ENCODE data around the gene ZNF236. TPM values are rescaled to one million over a fixed set of nuclear protein-coding genes. Genes with fewer than 3 reads are reported as not detected.
"Not testable (repeated sequence)": the region's sequence is repeated elsewhere in the genome, so short reads cannot be mapped to it uniquely, and the experiment has no call there.

The ZNF236 gene
- total RNA-seq, 1 donor from 2014 or later = 9.9 TPM

DNA sequence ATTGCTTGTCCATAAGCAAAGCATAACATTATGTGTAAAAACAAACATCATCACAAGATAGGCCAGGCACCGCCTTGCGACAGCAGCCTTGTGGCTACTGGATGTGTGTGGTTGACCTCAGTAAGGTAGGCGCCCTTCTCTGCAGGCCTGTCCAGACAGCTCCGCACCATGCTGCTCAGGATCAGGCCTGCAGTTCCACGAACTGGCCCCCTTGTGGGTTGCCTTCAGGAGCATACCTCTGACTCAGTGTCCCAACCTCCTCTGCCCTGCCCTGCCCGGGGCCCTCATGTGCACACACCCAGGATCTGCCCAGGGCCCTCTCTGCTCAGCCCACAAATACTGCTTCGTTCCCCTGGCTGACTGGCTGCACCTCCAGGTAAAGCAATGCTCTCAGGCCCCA is 16.1 kb upstream of the ZNF236 start:
- no peak overlapping the region for H3K4me3 ChIP-seq (ENCODE audit: low read depth, low read length)
- DNase-seq (ENCODE audit: low read depth) = no peak
- TF ChIP-seq, protein P1, sequence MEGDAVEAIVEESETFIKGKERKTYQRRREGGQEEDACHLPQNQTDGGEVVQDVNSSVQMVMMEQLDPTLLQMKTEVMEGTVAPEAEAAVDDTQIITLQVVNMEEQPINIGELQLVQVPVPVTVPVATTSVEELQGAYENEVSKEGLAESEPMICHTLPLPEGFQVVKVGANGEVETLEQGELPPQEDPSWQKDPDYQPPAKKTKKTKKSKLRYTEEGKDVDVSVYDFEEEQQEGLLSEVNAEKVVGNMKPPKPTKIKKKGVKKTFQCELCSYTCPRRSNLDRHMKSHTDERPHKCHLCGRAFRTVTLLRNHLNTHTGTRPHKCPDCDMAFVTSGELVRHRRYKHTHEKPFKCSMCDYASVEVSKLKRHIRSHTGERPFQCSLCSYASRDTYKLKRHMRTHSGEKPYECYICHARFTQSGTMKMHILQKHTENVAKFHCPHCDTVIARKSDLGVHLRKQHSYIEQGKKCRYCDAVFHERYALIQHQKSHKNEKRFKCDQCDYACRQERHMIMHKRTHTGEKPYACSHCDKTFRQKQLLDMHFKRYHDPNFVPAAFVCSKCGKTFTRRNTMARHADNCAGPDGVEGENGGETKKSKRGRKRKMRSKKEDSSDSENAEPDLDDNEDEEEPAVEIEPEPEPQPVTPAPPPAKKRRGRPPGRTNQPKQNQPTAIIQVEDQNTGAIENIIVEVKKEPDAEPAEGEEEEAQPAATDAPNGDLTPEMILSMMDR (conservative IDR thresholded peaks at IDR 0.05; ENCODE audit: low read depth, low read length) = no peak

DNA sequence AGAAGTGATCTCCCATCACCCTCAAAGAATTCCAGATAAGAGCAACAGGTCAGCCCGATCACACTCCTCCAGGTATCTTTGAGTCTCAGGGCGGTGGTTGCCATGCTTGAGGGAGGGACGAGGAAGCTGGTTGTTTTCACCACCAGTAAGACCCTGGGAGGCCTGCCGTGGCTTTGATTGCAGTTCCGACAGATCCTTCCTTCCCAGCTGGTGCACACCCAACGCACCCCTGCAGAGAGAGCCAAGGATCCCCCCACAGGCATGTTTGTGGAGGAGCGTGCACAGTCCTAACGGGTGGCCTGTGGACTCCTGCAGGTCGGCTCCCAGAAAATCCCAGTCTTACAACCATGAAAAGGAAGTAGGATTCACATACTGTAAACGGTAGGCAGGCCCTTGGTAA is 13.8 kb upstream of the ZNF236 start:
- no peak overlapping the region for H3K4me3 ChIP-seq (ENCODE audit: low read depth, low read length)
- DNase-seq (ENCODE audit: low read depth) = no peak
- TF ChIP-seq, protein P1 (conservative IDR thresholded peaks at IDR 0.05; ENCODE audit: low read depth, low read length) = no peak

DNA sequence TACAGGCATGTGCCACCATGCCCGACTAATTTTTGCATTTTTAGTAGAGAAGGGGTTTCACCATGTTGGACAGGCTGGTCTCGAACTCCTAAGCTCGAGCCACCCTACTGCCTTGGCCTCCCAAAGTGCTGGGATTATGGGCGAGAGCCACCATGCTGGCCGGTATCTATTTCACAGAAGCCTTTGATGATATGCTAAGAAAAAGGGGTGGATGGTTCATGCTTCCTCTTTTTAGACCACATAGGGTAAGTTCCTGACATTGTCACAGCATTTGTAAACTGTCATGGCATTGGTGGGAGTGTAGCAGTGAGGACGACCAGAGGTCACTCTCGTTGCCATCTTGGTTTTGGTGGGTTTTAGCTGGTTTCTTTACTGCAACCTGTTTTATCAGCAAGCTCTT is 10.8 kb upstream of the ZNF236 start:
- not testable (repeated sequence) for DNase-seq (ENCODE audit: low read depth); H3K4me3 ChIP-seq (ENCODE audit: low read depth, low read length)

DNA sequence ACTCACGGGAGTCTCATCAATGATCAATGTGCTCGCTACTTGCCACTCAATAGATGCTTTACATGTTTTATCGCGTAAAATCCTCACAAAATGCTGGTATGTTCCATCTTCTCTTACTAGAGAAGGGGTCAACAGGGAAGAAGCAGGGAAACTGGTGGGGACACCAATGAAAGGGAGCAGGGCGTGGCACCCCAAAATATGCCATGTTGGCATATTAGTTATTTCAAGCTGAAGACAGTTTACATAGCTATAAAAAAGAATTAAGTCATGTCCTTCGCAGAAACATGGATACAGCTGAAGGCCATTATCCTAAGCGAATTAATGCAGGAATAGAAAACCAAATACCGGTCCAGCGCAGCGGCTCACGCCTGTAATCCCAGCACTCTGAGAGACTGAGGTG is 8.1 kb upstream of the ZNF236 start:
- H3K4me3 ChIP-seq (ENCODE audit: low read depth, low read length) = no peak overlapping the region
- no peak for DNase-seq (ENCODE audit: low read depth)

DNA sequence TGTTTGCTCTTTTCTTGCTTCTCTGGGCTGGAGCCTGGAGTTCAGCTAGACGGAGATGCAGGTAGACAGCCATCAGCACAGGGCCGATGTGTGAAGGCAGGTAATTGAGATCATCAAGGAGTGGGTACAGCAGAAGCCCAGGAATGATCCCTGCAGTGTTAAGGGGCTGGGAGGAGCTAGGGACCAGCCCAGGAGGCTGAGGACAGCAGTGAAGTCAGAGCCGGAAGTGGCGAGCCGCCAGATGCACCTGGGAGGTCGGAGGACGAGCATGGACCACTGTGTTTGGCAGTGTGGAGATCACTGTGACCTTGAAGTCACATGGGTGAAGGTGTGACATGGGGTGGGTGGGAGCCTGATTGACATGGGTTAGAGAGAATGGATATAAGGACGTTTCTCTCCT is 6.2 kb upstream of the ZNF236 start:
- TF ChIP-seq, protein P1 (conservative IDR thresholded peaks at IDR 0.05; ENCODE audit: low read depth, low read length) = no peak
- no peak for DNase-seq (ENCODE audit: low read depth)
- H3K4me3 ChIP-seq (ENCODE audit: low read depth, low read length) = no peak overlapping the region

More for the DNA sequence above, 8.1 kb upstream of the ZNF236 start:
- TF ChIP-seq, protein P1 (conservative IDR thresholded peaks at IDR 0.05; ENCODE audit: low read depth, low read length) = no peak

DNA sequence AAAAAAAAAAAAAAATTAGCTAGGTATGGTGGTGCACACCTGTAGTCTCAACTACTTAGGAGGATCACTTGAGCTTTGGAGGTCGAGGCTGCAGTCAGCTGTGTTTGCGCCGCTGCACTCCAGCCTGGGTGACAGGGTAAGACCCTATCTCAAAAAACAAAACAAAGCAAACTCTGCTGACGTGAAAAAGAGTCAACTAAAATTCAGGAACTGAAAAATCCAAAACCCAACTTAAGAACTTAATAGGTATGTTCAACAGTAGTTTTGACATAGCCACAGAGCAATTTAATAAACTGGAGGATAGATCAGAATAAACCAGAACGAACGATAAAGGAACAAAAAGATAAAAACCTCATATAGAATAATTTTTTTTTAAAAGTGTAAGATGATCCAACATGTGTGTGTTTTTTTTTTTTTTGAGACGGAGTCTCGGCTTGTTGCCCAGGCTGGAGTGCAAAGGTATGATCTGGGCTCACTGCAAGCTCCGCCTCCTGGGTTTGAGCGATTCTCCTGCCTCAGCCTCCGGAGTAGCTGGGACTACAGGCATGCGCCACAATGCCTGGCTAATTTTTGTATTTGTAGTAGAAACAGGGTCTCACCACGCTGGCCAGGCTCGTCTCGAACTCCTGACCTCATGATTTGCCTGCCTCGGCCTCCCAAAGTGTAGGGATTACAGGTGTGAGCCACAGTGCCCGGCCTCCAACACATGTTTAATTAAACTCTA is 4.3 kb upstream of the ZNF236 start:
- H3K4me3 ChIP-seq (ENCODE audit: low read depth, low read length) = no peak overlapping the region
- no peak for DNase-seq (ENCODE audit: low read depth)
- TF ChIP-seq, protein P1 (conservative IDR thresholded peaks at IDR 0.05; ENCODE audit: low read depth, low read length) = no peak

DNA sequence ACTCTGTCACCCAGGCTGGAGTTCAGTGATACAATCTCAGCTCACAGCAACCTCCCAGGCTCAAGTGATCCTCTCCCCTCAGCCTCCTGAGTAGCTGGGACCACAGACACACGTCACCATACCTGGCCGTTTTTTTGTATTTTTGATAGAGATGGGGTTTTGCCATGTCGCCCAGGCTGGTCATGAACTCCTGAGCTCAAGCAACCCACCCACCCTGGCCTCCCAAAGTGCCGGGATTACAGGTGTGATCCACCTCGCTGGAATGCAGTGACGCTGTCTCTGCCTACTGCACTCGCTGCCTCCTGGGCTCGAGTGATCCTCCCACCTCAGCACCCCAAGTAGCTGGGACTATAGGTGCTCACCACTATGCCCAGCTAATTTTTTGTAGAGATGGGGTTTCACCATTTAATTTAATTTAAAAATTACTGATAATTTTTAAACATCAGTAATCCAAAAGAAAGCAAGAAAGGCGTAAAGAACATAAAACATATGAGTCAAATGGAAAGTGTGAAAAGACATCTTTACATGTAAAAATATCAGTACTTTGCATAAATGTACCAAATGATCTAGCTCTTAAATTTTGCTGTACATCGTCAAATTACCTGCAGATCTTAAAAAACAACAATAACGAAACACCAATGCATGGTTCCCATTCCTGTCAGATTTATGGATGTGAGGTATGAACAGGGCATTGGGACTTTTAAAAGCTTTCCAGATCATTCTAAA is 2.8 kb upstream of the ZNF236 start:
- TF ChIP-seq, protein P1 (conservative IDR thresholded peaks at IDR 0.05; ENCODE audit: low read depth, low read length) = no peak
- DNase-seq (ENCODE audit: low read depth) = no peak
- no peak overlapping the region for H3K4me3 ChIP-seq (ENCODE audit: low read depth, low read length)

Measured in epithelial cell of proximal tubule (primary cell).